B cell (primary cell): Measurements from ENCODE around the gene ZDHHC11.

Experiments used
- EZH2 ChIP-seq: IDR thresholded peaks from 2 replicates; pipeline ENCODE4 v1.6.1; 2012; ENCODE audit warnings: borderline replicate concordance, low read depth, mild to moderate bottlenecking, moderate library complexity, low read length; ENCODE audit not compliant: insufficient read depth, poor library complexity, severe bottlenecking
- TF ChIP-seq, protein P1 (sequence below): fragments of 200-600 bp; IDR thresholded peaks from one replicate; pipeline ENCODE4 v1.8.0; 2022; ENCODE audit warnings: antibody characterized with exemption, mild to moderate bottlenecking

DNA sequence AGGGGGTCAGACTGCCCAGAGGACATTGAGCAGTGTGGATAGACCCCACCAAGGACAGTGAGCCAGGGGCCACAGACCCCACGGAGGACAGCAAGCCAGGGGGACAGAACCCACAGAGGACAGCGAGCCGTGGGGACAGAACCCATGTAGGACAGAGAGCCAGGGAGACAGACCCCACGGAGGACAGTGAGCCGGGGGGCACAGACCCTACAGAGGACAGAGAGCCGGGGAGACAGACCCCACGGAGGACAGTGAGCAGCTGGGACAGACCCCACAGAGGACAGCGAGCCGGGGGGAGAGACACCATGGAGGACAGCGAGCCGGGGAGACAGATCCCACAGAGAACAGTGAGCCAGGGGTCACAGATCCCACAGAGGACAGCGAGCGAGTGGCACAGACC, 3.4 kb upstream of the ZDHHC11 start:
- TF ChIP-seq, protein P1, sequence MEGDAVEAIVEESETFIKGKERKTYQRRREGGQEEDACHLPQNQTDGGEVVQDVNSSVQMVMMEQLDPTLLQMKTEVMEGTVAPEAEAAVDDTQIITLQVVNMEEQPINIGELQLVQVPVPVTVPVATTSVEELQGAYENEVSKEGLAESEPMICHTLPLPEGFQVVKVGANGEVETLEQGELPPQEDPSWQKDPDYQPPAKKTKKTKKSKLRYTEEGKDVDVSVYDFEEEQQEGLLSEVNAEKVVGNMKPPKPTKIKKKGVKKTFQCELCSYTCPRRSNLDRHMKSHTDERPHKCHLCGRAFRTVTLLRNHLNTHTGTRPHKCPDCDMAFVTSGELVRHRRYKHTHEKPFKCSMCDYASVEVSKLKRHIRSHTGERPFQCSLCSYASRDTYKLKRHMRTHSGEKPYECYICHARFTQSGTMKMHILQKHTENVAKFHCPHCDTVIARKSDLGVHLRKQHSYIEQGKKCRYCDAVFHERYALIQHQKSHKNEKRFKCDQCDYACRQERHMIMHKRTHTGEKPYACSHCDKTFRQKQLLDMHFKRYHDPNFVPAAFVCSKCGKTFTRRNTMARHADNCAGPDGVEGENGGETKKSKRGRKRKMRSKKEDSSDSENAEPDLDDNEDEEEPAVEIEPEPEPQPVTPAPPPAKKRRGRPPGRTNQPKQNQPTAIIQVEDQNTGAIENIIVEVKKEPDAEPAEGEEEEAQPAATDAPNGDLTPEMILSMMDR = no peak
- no peak for TF ChIP-seq EZH2
